Suppressor macrophage treated with lipopolysaccharide for 4 hours (primary cell): ENCODE results near the gene TNS2.

ENCODE experiments used
- DNase-seq: peaks from one replicate; pipeline ENCODE4 v3.0.0-alpha.2; 2020

The TNS2 gene

GRCh38 chr12:53056901-53057300 is 7.0 kb downstream of the TNS2 start:
- no peak for DNase-seq

GRCh38 chr12:53057816-53058500 is 8.1 kb downstream of the TNS2 start:
- no peak for DNase-seq

GRCh38 chr12:53058674-53059433 is 9.0 kb downstream of the TNS2 start:
- no peak for DNase-seq

- DNase-seq: no peak
Observed at GRCh38 chr12:53059434-53060063, 9.7 kb downstream of the TNS2 start.

GRCh38 chr12:53060064-53060720 is 10.3 kb downstream of the TNS2 start:
- no peak for DNase-seq

- DNase-seq: no peak
Observed at GRCh38 chr12:53060721-53061276, 10.9 kb downstream of the TNS2 start.

GRCh38 chr12:53061404-53062010 is 11.6 kb downstream of the TNS2 start:
- no peak for DNase-seq

GRCh38 chr12:53062011-53062961 is 12.4 kb downstream of the TNS2 start:
- no peak for DNase-seq

- DNase-seq: no peak
Observed at GRCh38 chr12:53062977-53063707, 13.3 kb downstream of the TNS2 start.

GRCh38 chr12:53063708-53064612 is 14.1 kb downstream of the TNS2 start:
- no peak for DNase-seq

- DNase-seq: no peak
Observed at GRCh38 chr12:53064613-53065436, 15.0 kb downstream of the TNS2 start.

GRCh38 chr12:53065470-53065869 is 15.6 kb downstream of the TNS2 start:
- DNase-seq: no peak

GRCh38 chr12:53065975-53066931 is 16.4 kb downstream of the TNS2 start:
- peak; percentile 76 for DNase-seq

- no peak for DNase-seq
Observed at GRCh38 chr12:53067074-53067992, 17.5 kb downstream of the TNS2 start.

GRCh38 chr12:53067993-53068770 is 18.3 kb downstream of the TNS2 start:
- DNase-seq: no peak
